H1 (cell line): ENCODE results near the gene GRM1. TPM values are rescaled to one million over a fixed set of nuclear protein-coding genes. Genes with fewer than 3 reads are reported as not detected.

Experiments used
- CTCF ChIA-PET: fragments of 300-600 bp; sonication (Branson Sonifier 250); formaldehyde crosslinking; loops from one replicate; lab custom pipeline; 2021; ENCODE audit not compliant: partially characterized antibody; lab: Charles Lee
- POLR2A ChIA-PET: fragments of 300-600 bp; sonication (Branson Sonifier 250); formaldehyde crosslinking; loops from one replicate; lab custom pipeline; 2021; ENCODE audit warnings: inconsistent platforms; ENCODE audit not compliant: partially characterized antibody; lab: Charles Lee
- DNase-seq, 2 experiments: peaks; one replicate each; pipeline versions ENCODE4 v3.0.0 to v3.0.0-alpha.2; 2010 to 2022; ENCODE audit warnings: low spot score in 2 of 2, low read depth in 1 of 2, mixed read lengths in 1 of 2
- FAIRE-seq: peaks from 2 replicates; lab custom pipeline; 2011; peaks lifted over from hg19 to GRCh38; lab: Jason Lieb, UNC
- H2AFZ ChIP-seq: 2 replicates; pipeline ENCODE4 v1.8.1; 2012; ENCODE audit warnings: low read length, inconsistent platforms
- H2AK5ac ChIP-seq: 2 replicates; pipeline ENCODE4 v1.6.1; 2013; ENCODE audit warnings: low read depth, low read length
- H2BK120ac ChIP-seq: replicated peaks from 2 replicates; pipeline ENCODE3; 2013; ENCODE audit warnings: low read depth, low read length, inconsistent platforms
- H2BK12ac ChIP-seq: 2 replicates; pipeline ENCODE4 v1.6.1; 2013; ENCODE audit warnings: low read depth, low read length
- H2BK15ac ChIP-seq: 2 replicates; pipeline ENCODE4 v1.6.1; 2013; ENCODE audit warnings: low read length
- H2BK20ac ChIP-seq: 2 replicates; pipeline ENCODE4 v1.6.1; 2013; ENCODE audit warnings: low read length
- H2BK5ac ChIP-seq: 2 replicates; pipeline ENCODE4 v1.6.1; 2013; ENCODE audit warnings: low read depth, low read length
- H3K14ac ChIP-seq: 2 replicates; pipeline ENCODE4 v1.6.1; 2013; ENCODE audit warnings: inconsistent platforms; ENCODE audit not compliant: insufficient read length
- H3K18ac ChIP-seq: 2 replicates; pipeline ENCODE4 v1.6.1; 2013; ENCODE audit warnings: low read length; ENCODE audit errors: extremely low read depth
- H3K23ac ChIP-seq: 2 replicates; pipeline ENCODE4 v1.6.1; 2013; ENCODE audit warnings: inconsistent platforms; ENCODE audit not compliant: insufficient read length
- H3K23me2 ChIP-seq: 2 replicates; pipeline ENCODE4 v1.6.1; 2013; ENCODE audit warnings: low read depth, low read length
- H3K27ac ChIP-seq: 2 replicates; pipeline ENCODE4 v1.6.1; 2011; ENCODE audit warnings: low read depth, low read length, inconsistent platforms
- H3K27me3 ChIP-seq, 4 experiments: replicated peaks in 1 of 4; 1 replicate in 1 of 4; 2 replicates in 3 of 4; pipeline versions ENCODE4 v1.6.1 to v1.8.1; 2011 to 2013; ENCODE audit warnings: low read length in 3 of 4, mild to moderate bottlenecking in 3 of 4, inconsistent platforms in 2 of 4, mixed read lengths in 2 of 4, moderate library complexity in 1 of 4; ENCODE audit not compliant: control insufficient read depth in 3 of 4, insufficient read depth in 3 of 4; ENCODE audit errors: extremely low read depth in 1 of 4
- H3K36me3 ChIP-seq, 4 experiments: 2 replicates each; pipeline versions ENCODE4 v1.6.1 to v1.8.1; 2011 to 2013; ENCODE audit warnings: mild to moderate bottlenecking in 4 of 4, low read length in 3 of 4, moderate library complexity in 2 of 4, control low read depth in 1 of 4, inconsistent platforms in 1 of 4; ENCODE audit not compliant: insufficient read depth in 4 of 4, control insufficient read depth in 2 of 4
- H3K4ac ChIP-seq: replicated peaks from 2 replicates; pipeline ENCODE3; 2013; ENCODE audit warnings: low read length, low read depth, mixed read lengths, inconsistent platforms; ENCODE audit not compliant: insufficient read length
- H3K4me1 ChIP-seq, 4 experiments: replicated peaks in 1 of 4; 1 replicate in 1 of 4; 2 replicates in 3 of 4; pipeline versions ENCODE4 v1.6.1 to v1.8.1; 2011 to 2013; ENCODE audit warnings: low read length in 3 of 4, inconsistent platforms in 2 of 4, mixed read lengths in 1 of 4; ENCODE audit not compliant: insufficient read depth in 4 of 4, control insufficient read depth in 3 of 4
- H3K4me2 ChIP-seq, 2 experiments: 2 replicates each; pipeline versions ENCODE4 v1.6.1 to v1.8.1; 2011 to 2013; ENCODE audit warnings: low read depth in 2 of 2, low read length in 2 of 2, control low read depth in 1 of 2, inconsistent platforms in 1 of 2, mild to moderate bottlenecking in 1 of 2; ENCODE audit not compliant: insufficient read depth in 1 of 2
- H3K4me3 ChIP-seq, 4 experiments: fragments of 200-600, 300-600 bp in 1 of 4; sonication (generic), shearing (Covaris generic), sonication (Bioruptor Twin) in 1 of 4; 2 replicates each; pipeline versions ENCODE4 v1.5.1 to v1.8.1; 2011 to 2016; ENCODE audit warnings: low read length in 4 of 4, low read depth in 3 of 4, control low read depth in 2 of 4, inconsistent platforms in 2 of 4, mild to moderate bottlenecking in 2 of 4, mixed read lengths in 1 of 4, moderate library complexity in 1 of 4; ENCODE audit not compliant: insufficient read depth in 2 of 4; ENCODE audit errors: extremely low read depth in 1 of 4
- H3K56ac ChIP-seq: replicated peaks from 2 replicates; pipeline ENCODE3; 2013; ENCODE audit warnings: low read depth, mild to moderate bottlenecking, mixed read lengths, low read length, inconsistent platforms; ENCODE audit not compliant: insufficient read length
- H3K79me1 ChIP-seq: 2 replicates; pipeline ENCODE4 v1.6.1; 2013; ENCODE audit warnings: low read depth, low read length, control low read depth
- H3K79me2 ChIP-seq, 2 experiments: 2 replicates each; pipeline versions ENCODE4 v1.6.1 to v1.8.1; 2012 to 2013; ENCODE audit warnings: low read length in 2 of 2, mild to moderate bottlenecking in 2 of 2, inconsistent platforms in 1 of 2; ENCODE audit not compliant: insufficient read depth in 2 of 2, control insufficient read depth in 1 of 2
- H3K9ac ChIP-seq, 4 experiments: replicated peaks in 1 of 4; 1 replicate in 1 of 4; 2 replicates in 3 of 4; pipeline versions ENCODE4 v1.6.1 to v1.8.1; 2011 to 2013; ENCODE audit warnings: low read depth in 3 of 4, low read length in 3 of 4, control low read depth in 2 of 4, mild to moderate bottlenecking in 2 of 4, moderate library complexity in 2 of 4, inconsistent platforms in 1 of 4; ENCODE audit errors: extremely low read depth in 1 of 4
- H3K9me3 ChIP-seq, 2 experiments: 2 replicates each; pipeline versions ENCODE4 v1.6.1 to v1.8.1; 2012 to 2013; ENCODE audit warnings: mild to moderate bottlenecking in 2 of 2, moderate library complexity in 2 of 2, control low read depth in 1 of 2, inconsistent platforms in 1 of 2, low read depth in 1 of 2, low read length in 1 of 2, mixed read lengths in 1 of 2; ENCODE audit not compliant: insufficient read depth in 2 of 2
- H4K20me1 ChIP-seq, 2 experiments: replicated peaks in 1 of 2; 2 replicates each; pipeline versions ENCODE3 to v1.8.1; 2011 to 2013; ENCODE audit warnings: inconsistent platforms in 2 of 2, low read length in 2 of 2, mild to moderate bottlenecking in 1 of 2; ENCODE audit not compliant: insufficient read depth in 2 of 2, control insufficient read depth in 1 of 2
- H4K5ac ChIP-seq: 2 replicates; pipeline ENCODE4 v1.6.1; 2013; ENCODE audit warnings: low read length, low read depth, mixed read lengths, inconsistent platforms; ENCODE audit not compliant: insufficient read length
- H4K8ac ChIP-seq: 2 replicates; pipeline ENCODE4 v1.8.0; 2013; ENCODE audit warnings: mild to moderate bottlenecking, moderate library complexity, low read length, inconsistent platforms; ENCODE audit not compliant: insufficient read depth; ENCODE audit errors: extremely low read depth
- H4K91ac ChIP-seq: replicated peaks from 2 replicates; pipeline ENCODE3; 2013; ENCODE audit warnings: low read length, mixed read lengths, inconsistent platforms; ENCODE audit not compliant: insufficient read length
- ATF2 ChIP-seq: IDR thresholded peaks from 2 replicates; pipeline ENCODE4 v1.6.1; 2012; ENCODE audit warnings: low read length, inconsistent platforms
- CTCF ChIP-seq, 3 experiments: IDR thresholded peaks; 1 replicate in 2 of 3; 2 replicates in 1 of 3; pipeline versions ENCODE4 v1.5.1 to v1.6.1; 2011; ENCODE audit warnings: low read length in 3 of 3, mild to moderate bottlenecking in 3 of 3, inconsistent platforms in 2 of 3, low read depth in 1 of 3, moderate library complexity in 1 of 3; ENCODE audit not compliant: insufficient read depth in 1 of 3; ENCODE audit errors: control extremely low read depth in 1 of 3
- FOSL1 ChIP-seq: IDR thresholded peaks from 2 replicates; pipeline ENCODE4 v1.6.1; 2011; ENCODE audit warnings: mild to moderate bottlenecking, low read depth, low read length, moderate library complexity; ENCODE audit not compliant: insufficient read depth
- HDAC2 ChIP-seq, 2 experiments: fragments of 300-600 bp in 1 of 2; sonication (generic) in 1 of 2; IDR thresholded peaks; 2 replicates each; pipeline ENCODE4 v1.6.1; 2011 to 2012; ENCODE audit warnings: low read depth in 2 of 2, low read length in 2 of 2, mild to moderate bottlenecking in 2 of 2, moderate library complexity in 2 of 2, borderline replicate concordance in 1 of 2, inconsistent platforms in 1 of 2
- KDM5A ChIP-seq: fragments of 200-600 bp; IDR thresholded peaks from 2 replicates; pipeline ENCODE4 v1.7.1; 2012; ENCODE audit warnings: mild to moderate bottlenecking, low read length, inconsistent platforms, mixed read lengths
- POLR2A ChIP-seq, 2 experiments: IDR thresholded peaks; 1 replicate in 1 of 2; 2 replicates in 1 of 2; pipeline ENCODE4 v1.6.1; 2011; ENCODE audit warnings: low read depth in 2 of 2, low read length in 2 of 2, mild to moderate bottlenecking in 2 of 2; ENCODE audit errors: control extremely low read depth in 1 of 2
- RAD21 ChIP-seq, 2 experiments: IDR thresholded peaks in 1 of 2; conservative IDR thresholded peaks in 1 of 2; 2 replicates each; pipeline ENCODE4 v1.6.1; 2011; ENCODE audit warnings: low read depth in 2 of 2, low read length in 2 of 2, improper control_type of control experiment in 1 of 2, inconsistent platforms in 1 of 2, mild to moderate bottlenecking in 1 of 2, moderate library complexity in 1 of 2
- SIX5 ChIP-seq: IDR thresholded peaks from 2 replicates; pipeline ENCODE4 v1.6.1; 2011; ENCODE audit warnings: mild to moderate bottlenecking, low read depth, low read length
- SP1 ChIP-seq: IDR thresholded peaks from 2 replicates; pipeline ENCODE4 v1.6.1; 2011; ENCODE audit warnings: low read depth, low read length
- YY1 ChIP-seq: IDR thresholded peaks from 2 replicates; pipeline ENCODE4 v1.6.1; 2011; ENCODE audit warnings: low read depth, mild to moderate bottlenecking, low read length
- WGBS, 2 experiments: shearing (Covaris generic) in 1 of 2; methylation state at CpG; one replicate each; pipeline versions ENCODE4 v1.1.6 to v1.1.7; 2013 to 2015; ENCODE audit warnings: low lambda C conversion rate in 2 of 2, mixed read lengths in 2 of 2, inconsistent platforms in 1 of 2, low coverage in 1 of 2, missing lambda C conversion rate in 1 of 2; ENCODE audit not compliant: insufficient replicate concordance in 2 of 2, insufficient coverage in 1 of 2, insufficient read length in 1 of 2; ENCODE audit errors: extremely low coverage in 1 of 2, missing lambda C conversion rate in 1 of 2; 5-methylcytosine and 5-hydroxymethylcytosine counted together
- polyA plus RNA-seq, 7 experiments: library from polyadenylated mRNA; depleted of rRNA in 3 of 7; stranded (reverse) in 5 of 7; unstranded in 2 of 7; fragments of >200 nt in 5 of 7; fragments of 200-250 nt in 2 of 7; gene quantifications; 1 replicate in 5 of 7; 2 replicates in 1 of 7; 4 replicates in 1 of 7; pipeline versions ENCODE4 v1.2.1 to v1.2.3, GENCODE V29; 2011 to 2013; ENCODE audit warnings: missing spikeins in 2 of 7, mixed read lengths in 2 of 7
- total RNA-seq: library from RNA; stranded (reverse); fragmentation: NEBNext Ultra II Directional; extraction: Animal tissue kit (Norgen Biotek cat#: 25700); gene quantifications from 2 replicates; pipeline ENCODE4 v1.2.1, GENCODE V29; 2021

Gene GRM1
- total and polyA plus RNA-seq, 2 of the 8 experiments (the other 6 are each of a cell fraction or from before 2014, with no cell fraction given) = 0.15 to 1.3 TPM

GRCh38 chr6:146191166-146191565 lies 162.3 kb downstream of the GRM1 start:
- no peaks in the 10 kb centered on the region for H3K79me1 ChIP-seq
- no peak overlapping the region for H4K5ac ChIP-seq
- H3K4me3 ChIP-seq = no peak overlapping the region
- no peaks in the 10 kb centered on the region for H4K20me1 ChIP-seq
- H3K18ac ChIP-seq = no peak overlapping the region
- H4K8ac ChIP-seq = no peak overlapping the region
- TF ChIP-seq POLR2A (IDR thresholded peaks at IDR 0.05; ENCODE audit: control extremely low read depth in 1 of 2, low read depth in 2 of 2, low read length in 2 of 2) = no peak
- TF ChIP-seq ATF2 = no peak
- no peak for TF ChIP-seq YY1
- TF ChIP-seq RAD21 (IDR thresholded peaks at IDR 0.05 in 1 of 2, conservative IDR thresholded peaks at IDR 0.05 in 1 of 2; ENCODE audit: low read depth in 2 of 2, low read length in 2 of 2) = no peak
- TF ChIP-seq CTCF (IDR thresholded peaks at IDR 0.05; ENCODE audit: control extremely low read depth in 1 of 3, insufficient read depth in 1 of 3, low read depth in 1 of 3, low read length in 3 of 3) = no peak
- TF ChIP-seq KDM5A = no peak
- no peak for TF ChIP-seq SP1
- no peak for TF ChIP-seq HDAC2 (IDR thresholded peaks at IDR 0.05; ENCODE audit: borderline replicate concordance in 1 of 2, low read depth in 2 of 2, low read length in 2 of 2)
- TF ChIP-seq FOSL1 = no peak
- no peak for TF ChIP-seq SIX5
- FAIRE-seq (no peak), DNase-seq (no peak)
- H3K27me3 ChIP-seq = no peaks in the 10 kb centered on the region
- H3K4me1 ChIP-seq = no peaks in the 10 kb centered on the region
- no peak overlapping the region for H2BK20ac ChIP-seq
- H3K9me3 ChIP-seq = no peaks in the 10 kb centered on the region
- ChIA-PET CTCF (interaction anchor here (1.2 kb wide), 1 partner anchor 24 kb away, joined by 3 read pairs; no protein-coding TSS in a partner anchor), POLR2A (no interaction called here)
- no peak overlapping the region for H3K4me2 ChIP-seq
- H2AFZ ChIP-seq = no peak overlapping the region
- no peak overlapping the region for H2BK15ac ChIP-seq
- no peak overlapping the region for H2BK12ac ChIP-seq
- H3K36me3 ChIP-seq = no peaks in the 10 kb centered on the region
- no peak overlapping the region for H2BK5ac ChIP-seq
- H3K79me2 ChIP-seq = no peaks in the 10 kb centered on the region
- H3K27ac ChIP-seq = no peak overlapping the region
- H3K56ac ChIP-seq = no peak overlapping the region
- no peaks in the 10 kb centered on the region for H3K23me2 ChIP-seq
- no peak overlapping the region for H3K14ac ChIP-seq
- WGBS, 2 experiments = 95% methylated on average over 3 of the region's 3 CpGs; no CpG with 5 or more reads in 1 of the 2 experiments
- H3K23ac ChIP-seq = no peak overlapping the region
- H3K9ac ChIP-seq = no peak overlapping the region
- no peak overlapping the region for H3K4ac ChIP-seq
- no peak overlapping the region for H4K91ac ChIP-seq
- no peak overlapping the region for H2BK120ac ChIP-seq
- no peak overlapping the region for H2AK5ac ChIP-seq
